GM13976 (cell line): ENCODE results near the gene KRT85.
A peak's percentile ranks its signal among the peaks of the same experiment; 100 is the strongest.

Experiments
- DNase-seq: peaks from one replicate; pipeline ENCODE4 v3.0.0; 2012; ENCODE audit warnings: low spot score
- in situ Hi-C: fragments of 300-500 bp; cut with MboI; formaldehyde crosslinking; loops from one replicate; pipeline ENCODE4 v1.12.0; 2022; ENCODE audit warnings: low sequenced_read_pairs, mixed read lengths, inconsistent platforms; ENCODE audit not compliant: unreplicated experiment
- TF ChIP-seq, protein P1 (sequence below): IDR thresholded peaks from 2 replicates; pipeline ENCODE4 v1.5.1; 2012; ENCODE audit warnings: borderline replicate concordance, mild to moderate bottlenecking; ENCODE audit not compliant: insufficient read depth; ENCODE audit errors: extremely low read depth, missing control alignments, control extremely low read depth

The KRT85 gene

DNA sequence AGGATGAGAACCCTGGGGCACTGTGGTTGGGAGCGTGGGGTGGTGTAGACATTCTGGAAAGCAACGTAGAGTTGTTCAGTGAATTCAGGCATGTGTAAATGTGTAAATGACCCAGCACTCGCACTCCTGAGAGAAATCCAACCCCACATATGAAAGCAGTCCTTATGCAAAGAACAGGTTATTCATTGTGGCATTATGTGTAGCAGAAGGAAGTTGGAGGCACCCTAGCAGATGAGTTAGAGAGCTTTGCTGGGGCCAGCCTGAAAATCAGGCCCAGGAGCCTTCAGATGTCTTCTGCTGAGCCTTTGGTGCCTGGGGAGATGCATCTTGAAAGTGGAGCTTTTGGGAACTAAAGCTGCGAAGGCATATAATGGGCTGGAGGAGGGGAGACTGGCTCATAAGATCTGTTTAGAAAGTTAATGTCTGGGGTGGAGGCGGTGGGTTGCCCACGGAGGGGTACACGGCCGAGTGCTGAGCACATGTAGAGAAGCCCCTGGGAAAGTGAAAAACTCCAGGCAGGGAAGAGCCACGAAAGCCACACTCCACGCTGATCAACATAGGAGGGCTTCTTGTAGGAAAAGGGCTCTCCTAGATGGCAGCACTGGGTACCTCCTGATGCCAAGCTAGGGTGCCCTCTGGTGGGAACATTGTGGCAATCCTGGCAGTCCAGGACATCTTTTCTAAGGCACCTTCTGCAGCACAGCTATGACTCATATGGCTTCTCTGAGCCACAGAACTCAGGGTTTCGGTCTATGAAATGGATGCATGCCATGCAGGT, 40.0 kb downstream of the KRT85 start:
- DNase-seq: peak; percentile 82
- in situ Hi-C loops: no loop called here
- TF ChIP-seq, protein P1, sequence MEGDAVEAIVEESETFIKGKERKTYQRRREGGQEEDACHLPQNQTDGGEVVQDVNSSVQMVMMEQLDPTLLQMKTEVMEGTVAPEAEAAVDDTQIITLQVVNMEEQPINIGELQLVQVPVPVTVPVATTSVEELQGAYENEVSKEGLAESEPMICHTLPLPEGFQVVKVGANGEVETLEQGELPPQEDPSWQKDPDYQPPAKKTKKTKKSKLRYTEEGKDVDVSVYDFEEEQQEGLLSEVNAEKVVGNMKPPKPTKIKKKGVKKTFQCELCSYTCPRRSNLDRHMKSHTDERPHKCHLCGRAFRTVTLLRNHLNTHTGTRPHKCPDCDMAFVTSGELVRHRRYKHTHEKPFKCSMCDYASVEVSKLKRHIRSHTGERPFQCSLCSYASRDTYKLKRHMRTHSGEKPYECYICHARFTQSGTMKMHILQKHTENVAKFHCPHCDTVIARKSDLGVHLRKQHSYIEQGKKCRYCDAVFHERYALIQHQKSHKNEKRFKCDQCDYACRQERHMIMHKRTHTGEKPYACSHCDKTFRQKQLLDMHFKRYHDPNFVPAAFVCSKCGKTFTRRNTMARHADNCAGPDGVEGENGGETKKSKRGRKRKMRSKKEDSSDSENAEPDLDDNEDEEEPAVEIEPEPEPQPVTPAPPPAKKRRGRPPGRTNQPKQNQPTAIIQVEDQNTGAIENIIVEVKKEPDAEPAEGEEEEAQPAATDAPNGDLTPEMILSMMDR: peak; percentile 69

DNA sequence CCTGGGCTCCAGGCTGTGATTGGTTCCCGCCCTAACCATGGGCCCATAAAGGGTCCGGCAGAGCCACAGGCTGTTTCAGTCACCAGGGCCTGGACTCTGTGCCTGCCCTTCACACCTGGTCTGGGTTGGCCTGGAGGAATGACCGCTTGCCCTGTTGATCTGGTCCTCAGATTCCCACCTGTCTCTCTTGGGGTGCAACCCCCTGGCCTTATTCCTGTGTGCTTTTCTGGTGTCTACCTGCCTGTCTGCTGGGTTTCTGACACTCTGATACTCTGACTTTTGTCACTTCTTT, 43.2 kb downstream of the KRT85 start:
- no peak for DNase-seq
- TF ChIP-seq, protein P1: no peak
- in situ Hi-C loops: no loop called here

DNA sequence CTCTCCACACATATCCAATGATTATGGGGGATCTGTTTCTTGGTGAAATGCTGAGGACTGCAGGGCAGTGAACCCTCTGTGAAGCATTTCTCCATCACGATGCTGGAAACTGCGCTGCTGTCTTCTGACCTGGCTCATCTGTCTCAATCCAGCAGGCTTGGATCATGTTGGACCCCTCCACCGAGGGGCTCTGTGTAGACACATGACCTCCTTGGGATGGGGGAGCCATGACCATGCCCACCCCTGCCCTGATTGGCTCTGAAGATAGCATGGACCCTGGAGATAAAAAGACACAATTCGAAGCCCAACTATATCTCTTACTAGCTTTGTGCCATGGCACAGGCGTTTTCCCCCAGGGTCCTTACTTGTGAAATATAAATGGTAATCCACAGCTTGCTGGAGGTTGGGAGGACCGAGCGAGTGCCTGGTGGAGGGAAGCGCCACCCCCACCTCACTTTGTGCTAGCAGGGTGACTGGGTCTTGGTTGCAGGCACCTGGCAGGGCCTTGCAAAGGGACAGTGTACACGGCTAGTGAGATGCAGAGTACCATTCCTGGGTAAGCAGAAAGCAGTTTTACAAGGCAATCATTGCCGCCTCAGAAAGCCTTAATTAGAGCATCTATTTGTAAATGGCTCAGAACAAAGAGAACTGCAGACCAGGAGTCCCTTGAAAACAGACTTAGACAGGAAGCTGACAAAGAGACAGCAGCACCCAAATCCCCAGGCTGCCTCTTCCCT, 43.7 kb downstream of the KRT85 start:
- TF ChIP-seq, protein P1: no peak
- in situ Hi-C loops: no loop called here
- DNase-seq: no peak

DNA sequence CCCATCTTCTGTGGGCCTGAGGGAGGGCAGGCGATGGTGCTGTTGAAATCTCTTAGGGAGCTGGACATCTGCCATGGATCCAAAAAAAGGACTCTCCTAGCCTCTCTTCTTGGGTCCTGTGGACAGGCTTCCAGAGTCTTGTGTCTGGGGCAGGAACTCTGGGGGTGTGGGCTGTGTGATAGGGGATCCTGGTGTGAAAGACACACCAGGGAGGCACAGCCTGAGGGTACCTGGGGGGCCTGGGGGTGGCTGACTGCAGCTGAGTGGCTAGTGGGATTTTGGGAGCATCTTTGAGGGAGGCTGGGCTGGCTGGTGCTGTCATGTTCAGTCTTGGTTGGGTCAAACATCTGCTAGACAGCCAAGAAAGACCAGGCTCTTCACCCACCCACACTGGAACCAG, 44.3 kb downstream of the KRT85 start:
- in situ Hi-C loops: no loop called here

DNA sequence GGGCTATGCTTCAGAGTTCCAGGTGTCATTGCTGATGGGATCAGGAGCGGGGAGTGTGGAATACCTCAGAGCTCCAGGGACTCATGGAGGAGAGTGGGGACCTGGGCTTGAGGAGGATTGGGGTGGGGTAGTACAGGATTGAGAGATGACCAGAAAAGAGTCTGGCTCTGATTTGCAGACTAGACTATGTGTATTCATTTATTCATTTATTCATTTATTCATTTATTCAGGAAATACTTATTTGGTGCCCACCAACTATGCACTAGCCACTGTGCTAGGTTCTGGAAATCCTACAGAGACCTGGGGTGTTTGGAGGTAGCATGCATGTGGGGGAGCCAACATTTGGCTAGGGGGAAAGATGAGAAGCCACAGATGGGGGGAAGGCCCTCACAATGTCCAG, 45.2 kb downstream of the KRT85 start:
- TF ChIP-seq, protein P1: no peak
- no peak for DNase-seq
- in situ Hi-C loops: no loop called here

More for the DNA sequence above, 44.3 kb downstream of the KRT85 start:
- DNase-seq: no peak
- TF ChIP-seq, protein P1: no peak

DNA sequence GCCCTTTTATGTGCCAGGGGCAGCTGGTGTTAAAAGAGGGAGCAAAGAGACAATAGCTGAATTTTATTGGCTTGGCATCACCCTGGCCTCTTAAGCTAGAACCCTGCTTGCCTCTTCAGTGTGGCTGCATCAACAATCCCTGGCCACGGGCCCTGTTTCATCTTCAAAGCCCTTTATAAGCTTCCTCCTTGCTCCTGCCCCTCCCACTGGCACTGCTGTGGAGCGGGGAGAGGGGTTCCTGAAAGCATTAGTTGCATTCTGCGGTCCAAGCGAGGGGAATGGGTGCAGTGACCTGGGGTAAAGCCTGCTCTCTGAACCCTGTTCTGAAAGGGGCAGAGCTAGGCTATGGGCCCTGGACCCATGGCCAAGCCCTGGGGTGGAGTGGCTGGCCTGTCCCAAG, 45.9 kb downstream of the KRT85 start:
- no peak for DNase-seq
- TF ChIP-seq, protein P1: no peak
- in situ Hi-C loops: no loop called here
